Hepatocyte (in vitro differentiated cells): ENCODE results near the gene TTF2.

ENCODE experiments used
- EZH2 ChIP-seq: fragments of 200-600 bp; sonication (generic); IDR thresholded peaks from 2 replicates; pipeline ENCODE4 v1.6.1; 2016; ENCODE audit warnings: antibody characterized with exemption, mild to moderate bottlenecking, borderline replicate concordance
- TF ChIP-seq, protein P1 (sequence below): fragments of 200-600 bp; sonication (generic); IDR thresholded peaks from 2 replicates; pipeline ENCODE4 v1.5.1; 2016; ENCODE audit warnings: antibody characterized with exemption, mild to moderate bottlenecking; ENCODE audit not compliant: poor library complexity

DNA sequence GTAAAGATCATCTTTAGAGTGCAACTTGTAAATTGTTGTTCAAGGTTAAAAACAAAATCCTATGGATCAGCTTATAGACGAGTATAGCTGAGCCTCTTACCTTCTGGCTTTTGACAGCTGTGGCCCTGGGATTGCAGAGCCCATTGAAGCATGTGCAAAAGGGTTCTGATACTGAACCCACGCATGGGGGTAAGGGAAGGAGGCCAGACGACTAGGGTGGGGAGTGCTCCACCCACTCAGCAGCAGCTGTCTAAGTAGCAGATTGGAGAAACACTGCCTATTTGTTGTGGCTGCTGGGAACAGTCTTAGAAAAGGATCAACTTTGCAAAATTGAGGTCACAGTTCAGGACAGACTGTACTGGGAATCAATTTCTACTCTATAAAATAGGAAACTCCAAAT lies 42.5 kb upstream of the TTF2 start:
- TF ChIP-seq, protein P1, sequence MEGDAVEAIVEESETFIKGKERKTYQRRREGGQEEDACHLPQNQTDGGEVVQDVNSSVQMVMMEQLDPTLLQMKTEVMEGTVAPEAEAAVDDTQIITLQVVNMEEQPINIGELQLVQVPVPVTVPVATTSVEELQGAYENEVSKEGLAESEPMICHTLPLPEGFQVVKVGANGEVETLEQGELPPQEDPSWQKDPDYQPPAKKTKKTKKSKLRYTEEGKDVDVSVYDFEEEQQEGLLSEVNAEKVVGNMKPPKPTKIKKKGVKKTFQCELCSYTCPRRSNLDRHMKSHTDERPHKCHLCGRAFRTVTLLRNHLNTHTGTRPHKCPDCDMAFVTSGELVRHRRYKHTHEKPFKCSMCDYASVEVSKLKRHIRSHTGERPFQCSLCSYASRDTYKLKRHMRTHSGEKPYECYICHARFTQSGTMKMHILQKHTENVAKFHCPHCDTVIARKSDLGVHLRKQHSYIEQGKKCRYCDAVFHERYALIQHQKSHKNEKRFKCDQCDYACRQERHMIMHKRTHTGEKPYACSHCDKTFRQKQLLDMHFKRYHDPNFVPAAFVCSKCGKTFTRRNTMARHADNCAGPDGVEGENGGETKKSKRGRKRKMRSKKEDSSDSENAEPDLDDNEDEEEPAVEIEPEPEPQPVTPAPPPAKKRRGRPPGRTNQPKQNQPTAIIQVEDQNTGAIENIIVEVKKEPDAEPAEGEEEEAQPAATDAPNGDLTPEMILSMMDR = no peak
- no peak for TF ChIP-seq EZH2
